ENCODE results near the gene CADPS. TPM values are rescaled to one million over a fixed set of nuclear protein-coding genes. Genes with fewer than 3 reads are reported as not detected.

Gene CADPS
- polyA plus RNA-seq, 2 donors = 0.09 to 0.20 TPM

GRCh38 chr3:62480056-62480455 is 395.2 kb downstream of the CADPS start:
- no peaks in the 10 kb centered on the region for H3K9me3 ChIP-seq (ENCODE audit: control insufficient read depth in 2 of 2, insufficient read depth in 1 of 2, low read depth in 1 of 2, low read length in 1 of 2)
- no peak overlapping the region for H3K27ac ChIP-seq (ENCODE audit: low read depth in 2 of 2, low read length in 1 of 2)
- no peaks in the 10 kb centered on the region for H3K36me3 ChIP-seq (ENCODE audit: control insufficient read depth in 2 of 2, insufficient read depth in 2 of 2, low read length in 1 of 2)
- no peaks in the 10 kb centered on the region for H3K4me1 ChIP-seq (ENCODE audit: control insufficient read depth in 2 of 2, insufficient read depth in 2 of 2, low read length in 1 of 2)
- H3K27me3 ChIP-seq (ENCODE audit: control insufficient read depth in 1 of 2, insufficient read depth in 2 of 2, low read length in 2 of 2) = no peaks in the 10 kb centered on the region
- no peak overlapping the region for H3K4me3 ChIP-seq (ENCODE audit: low read depth in 1 of 2, low read length in 2 of 2)
- WGBS, 2 donors = 72 to 89% methylated on average over 1 of the region's 1 CpG

GRCh38 chr3:62479326-62479725 is 395.9 kb downstream of the CADPS start:
- WGBS, 2 donors = 65 to 68% methylated on average over 9 of the region's 9 CpGs

GRCh38 chr3:62475306-62475705 is 399.9 kb downstream of the CADPS start:
- H3K4me1 ChIP-seq (ENCODE audit: control insufficient read depth in 2 of 2, insufficient read depth in 2 of 2, low read length in 1 of 2) = no peaks in the 10 kb centered on the region
- H3K4me3 ChIP-seq (ENCODE audit: low read depth in 1 of 2, low read length in 2 of 2) = no peak overlapping the region

More at GRCh38 chr3:62479326-62479725, 395.9 kb downstream of the CADPS start:
- Histone ChIP-seq H3K4me1 (ENCODE audit: control insufficient read depth in 2 of 2, insufficient read depth in 2 of 2, low read length in 1 of 2) (no peaks in the 10 kb centered on the region), H3K27me3 (ENCODE audit: control insufficient read depth in 1 of 2, insufficient read depth in 2 of 2, low read length in 2 of 2) (no peaks in the 10 kb centered on the region), H3K27ac (ENCODE audit: low read depth in 2 of 2, low read length in 1 of 2) (no peak overlapping the region), H3K36me3 (ENCODE audit: control insufficient read depth in 2 of 2, insufficient read depth in 2 of 2, low read length in 1 of 2) (no peaks in the 10 kb centered on the region), H3K9me3 (ENCODE audit: control insufficient read depth in 2 of 2, insufficient read depth in 1 of 2, low read depth in 1 of 2, low read length in 1 of 2) (no peaks in the 10 kb centered on the region), H3K4me3 (ENCODE audit: low read depth in 1 of 2, low read length in 2 of 2) (no peak overlapping the region)

GRCh38 chr3:62467966-62468722 is 407.1 kb downstream of the CADPS start:
- H3K27ac ChIP-seq (ENCODE audit: low read depth in 2 of 2, low read length in 1 of 2) = no peak overlapping the region
- H3K36me3 ChIP-seq (ENCODE audit: control insufficient read depth in 2 of 2, insufficient read depth in 2 of 2, low read length in 1 of 2) = no peaks in the 10 kb centered on the region
- 60% methylated on average over 4 of the region's 4 CpGs for WGBS, 2 donors
- H3K4me1 ChIP-seq (ENCODE audit: control insufficient read depth in 2 of 2, insufficient read depth in 2 of 2, low read length in 1 of 2) = no peaks in the 10 kb centered on the region
- no peak overlapping the region for H3K4me3 ChIP-seq (ENCODE audit: low read depth in 1 of 2, low read length in 2 of 2)
- peaks cover 0 to 3% of the 10 kb centered on the region in 2 donors for H3K27me3 ChIP-seq (ENCODE audit: control insufficient read depth in 1 of 2, insufficient read depth in 2 of 2, low read length in 2 of 2)
- no peaks in the 10 kb centered on the region for H3K9me3 ChIP-seq (ENCODE audit: control insufficient read depth in 2 of 2, insufficient read depth in 1 of 2, low read depth in 1 of 2, low read length in 1 of 2)

More at GRCh38 chr3:62475306-62475705, 399.9 kb downstream of the CADPS start:
- H3K27me3 ChIP-seq (ENCODE audit: control insufficient read depth in 1 of 2, insufficient read depth in 2 of 2, low read length in 2 of 2) = no peaks in the 10 kb centered on the region
- H3K36me3 ChIP-seq (ENCODE audit: control insufficient read depth in 2 of 2, insufficient read depth in 2 of 2, low read length in 1 of 2) = no peaks in the 10 kb centered on the region
- H3K27ac ChIP-seq (ENCODE audit: low read depth in 2 of 2, low read length in 1 of 2) = no peak overlapping the region
- H3K9me3 ChIP-seq (ENCODE audit: control insufficient read depth in 2 of 2, insufficient read depth in 1 of 2, low read depth in 1 of 2, low read length in 1 of 2) = no peaks in the 10 kb centered on the region

GRCh38 chr3:62462788-62463187 is 412.4 kb downstream of the CADPS start:
- WGBS, 2 donors = 80 to 87% methylated on average over 4 of the region's 4 CpGs
- Histone ChIP-seq H3K27ac (ENCODE audit: low read depth in 2 of 2, low read length in 1 of 2) (no peak overlapping the region), H3K9me3 (ENCODE audit: control insufficient read depth in 2 of 2, insufficient read depth in 1 of 2, low read depth in 1 of 2, low read length in 1 of 2) (no peaks in the 10 kb centered on the region), H3K4me3 (ENCODE audit: low read depth in 1 of 2, low read length in 2 of 2) (no peak overlapping the region), H3K4me1 (ENCODE audit: control insufficient read depth in 2 of 2, insufficient read depth in 2 of 2, low read length in 1 of 2) (no peaks in the 10 kb centered on the region), H3K36me3 (ENCODE audit: control insufficient read depth in 2 of 2, insufficient read depth in 2 of 2, low read length in 1 of 2) (no peaks in the 10 kb centered on the region), H3K27me3 (ENCODE audit: control insufficient read depth in 1 of 2, insufficient read depth in 2 of 2, low read length in 2 of 2) (peaks cover 0 to 3% of the 10 kb centered on the region in 2 donors)

- H3K36me3 ChIP-seq (ENCODE audit: control insufficient read depth in 2 of 2, insufficient read depth in 2 of 2, low read length in 1 of 2) = no peaks in the 10 kb centered on the region
- H3K4me3 ChIP-seq (ENCODE audit: low read depth in 1 of 2, low read length in 2 of 2) = no peak overlapping the region
- peaks cover 0 to 3% of the 10 kb centered on the region in 2 donors for H3K27me3 ChIP-seq (ENCODE audit: control insufficient read depth in 1 of 2, insufficient read depth in 2 of 2, low read length in 2 of 2)
- no peaks in the 10 kb centered on the region for H3K9me3 ChIP-seq (ENCODE audit: control insufficient read depth in 2 of 2, insufficient read depth in 1 of 2, low read depth in 1 of 2, low read length in 1 of 2)
- no peaks in the 10 kb centered on the region for H3K4me1 ChIP-seq (ENCODE audit: control insufficient read depth in 2 of 2, insufficient read depth in 2 of 2, low read length in 1 of 2)
- 80 to 81% methylated on average over 19 of the region's 19 CpGs for WGBS, 2 donors
- H3K27ac ChIP-seq (ENCODE audit: low read depth in 2 of 2, low read length in 1 of 2) = no peak overlapping the region
Measured at GRCh38 chr3:62462104-62462762, 413.0 kb downstream of the CADPS start.

GRCh38 chr3:62454916-62455315 is 420.3 kb downstream of the CADPS start:
- Histone ChIP-seq H3K27me3 (ENCODE audit: control insufficient read depth in 1 of 2, insufficient read depth in 2 of 2, low read length in 2 of 2) (peaks cover 0 to 3% of the 10 kb centered on the region in 2 donors), H3K27ac (ENCODE audit: low read depth in 2 of 2, low read length in 1 of 2) (no peak overlapping the region), H3K4me1 (ENCODE audit: control insufficient read depth in 2 of 2, insufficient read depth in 2 of 2, low read length in 1 of 2) (no peaks in the 10 kb centered on the region), H3K9me3 (ENCODE audit: control insufficient read depth in 2 of 2, insufficient read depth in 1 of 2, low read depth in 1 of 2, low read length in 1 of 2) (no peaks in the 10 kb centered on the region), H3K36me3 (ENCODE audit: control insufficient read depth in 2 of 2, insufficient read depth in 2 of 2, low read length in 1 of 2) (no peaks in the 10 kb centered on the region), H3K4me3 (ENCODE audit: low read depth in 1 of 2, low read length in 2 of 2) (no peak overlapping the region)
- WGBS, 2 donors = 60 to 66% methylated on average over 4 of the region's 4 CpGs

- no peak overlapping the region for H3K27ac ChIP-seq (ENCODE audit: low read depth in 2 of 2, low read length in 1 of 2)
- no peaks in the 10 kb centered on the region for H3K9me3 ChIP-seq (ENCODE audit: control insufficient read depth in 2 of 2, insufficient read depth in 1 of 2, low read depth in 1 of 2, low read length in 1 of 2)
- H3K36me3 ChIP-seq (ENCODE audit: control insufficient read depth in 2 of 2, insufficient read depth in 2 of 2, low read length in 1 of 2) = no peaks in the 10 kb centered on the region
- H3K4me1 ChIP-seq (ENCODE audit: control insufficient read depth in 2 of 2, insufficient read depth in 2 of 2, low read length in 1 of 2) = no peaks in the 10 kb centered on the region
- WGBS, 2 donors = 87 to 92% methylated on average over 6 of the region's 6 CpGs
- H3K27me3 ChIP-seq (ENCODE audit: control insufficient read depth in 1 of 2, insufficient read depth in 2 of 2, low read length in 2 of 2) = peaks cover 0 to 3% of the 10 kb centered on the region in 2 donors
- no peak overlapping the region for H3K4me3 ChIP-seq (ENCODE audit: low read depth in 1 of 2, low read length in 2 of 2)
Measured at GRCh38 chr3:62453448-62453847, 421.8 kb downstream of the CADPS start.

- 64 to 74% methylated on average over 8 of the region's 8 CpGs for WGBS, 2 donors
- Histone ChIP-seq H3K4me3 (ENCODE audit: low read depth in 1 of 2, low read length in 2 of 2) (no peak overlapping the region), H3K4me1 (ENCODE audit: control insufficient read depth in 2 of 2, insufficient read depth in 2 of 2, low read length in 1 of 2) (no peaks in the 10 kb centered on the region), H3K27me3 (ENCODE audit: control insufficient read depth in 1 of 2, insufficient read depth in 2 of 2, low read length in 2 of 2) (peaks cover 0 to 3% of the 10 kb centered on the region in 2 donors), H3K9me3 (ENCODE audit: control insufficient read depth in 2 of 2, insufficient read depth in 1 of 2, low read depth in 1 of 2, low read length in 1 of 2) (no peaks in the 10 kb centered on the region), H3K27ac (ENCODE audit: low read depth in 2 of 2, low read length in 1 of 2) (no peak overlapping the region), H3K36me3 (ENCODE audit: control insufficient read depth in 2 of 2, insufficient read depth in 2 of 2, low read length in 1 of 2) (no peaks in the 10 kb centered on the region)
Measured at GRCh38 chr3:62451211-62451887, 423.9 kb downstream of the CADPS start.
